ENCODE results near the gene TTC28. TPM values are rescaled to one million over a fixed set of nuclear protein-coding genes. Genes with fewer than 3 reads are reported as not detected.
A peak's percentile ranks its signal among the peaks of the same experiment; 100 is the strongest.

Gene TTC28
- total RNA-seq, 2 donors from 2014 or later = 5.7 to 6.0 TPM

GRCh38 chr22:28414913-28415312 lies 264.7 kb downstream of the TTC28 start:
- H3K27ac Mint-ChIP-seq = no peak overlapping the region
- no peak for ATAC-seq

GRCh38 chr22:28413612-28414399 lies 265.8 kb downstream of the TTC28 start:
- Mint-ChIP-seq H3K36me3 (no peaks in the 10 kb centered on the region), H3K4me3 (no peak overlapping the region), H3K27ac (no peak overlapping the region), H3K9me3 (no peaks in the 10 kb centered on the region), H3K4me1 (ENCODE audit: low read depth in 2 of 2) (no peaks in the 10 kb centered on the region), H3K27me3 (peaks cover 14 to 40% of the 10 kb centered on the region in 2 donors)
- no peak for DNase-seq (ENCODE audit: low spot score)
- ATAC-seq = no peak

More at GRCh38 chr22:28414913-28415312, 264.7 kb downstream of the TTC28 start:
- Mint-ChIP-seq H3K9me3 (no peaks in the 10 kb centered on the region), H3K4me3 (no peak overlapping the region), H3K4me1 (ENCODE audit: low read depth in 2 of 2) (no peaks in the 10 kb centered on the region), H3K36me3 (no peaks in the 10 kb centered on the region), H3K27me3 (peaks cover 14 to 35% of the 10 kb centered on the region in 2 donors)
- no peak for DNase-seq (ENCODE audit: low spot score)

GRCh38 chr22:28412109-28412508 lies 267.5 kb downstream of the TTC28 start:
- DNase-seq (ENCODE audit: low spot score) (no peak), ATAC-seq (no peak)
- H3K9me3 Mint-ChIP-seq = no peaks in the 10 kb centered on the region
- H3K4me1 Mint-ChIP-seq (ENCODE audit: low read depth in 2 of 2) = no peaks in the 10 kb centered on the region
- H3K4me3 Mint-ChIP-seq = no peak overlapping the region
- H3K27ac Mint-ChIP-seq = no peak overlapping the region
- peaks cover 8 to 42% of the 10 kb centered on the region in 2 donors for H3K27me3 Mint-ChIP-seq
- H3K36me3 Mint-ChIP-seq = no peaks in the 10 kb centered on the region

GRCh38 chr22:28411125-28411524 lies 268.5 kb downstream of the TTC28 start:
- no peaks in the 10 kb centered on the region for H3K36me3 Mint-ChIP-seq
- DNase-seq (ENCODE audit: low spot score) (no peak), ATAC-seq (no peak)
- no peak overlapping the region for H3K4me3 Mint-ChIP-seq
- no peaks in the 10 kb centered on the region for H3K9me3 Mint-ChIP-seq
- peaks cover 8 to 35% of the 10 kb centered on the region in 2 donors for H3K27me3 Mint-ChIP-seq
- H3K4me1 Mint-ChIP-seq (ENCODE audit: low read depth in 2 of 2) = no peaks in the 10 kb centered on the region
- H3K27ac Mint-ChIP-seq = no peak overlapping the region

- H3K27me3 Mint-ChIP-seq = peaks cover 8 to 35% of the 10 kb centered on the region in 2 donors
Measured at GRCh38 chr22:28410050-28410816, 269.4 kb downstream of the TTC28 start.

GRCh38 chr22:28408709-28409108 lies 270.9 kb downstream of the TTC28 start:
- Mint-ChIP-seq H3K9me3 (no peaks in the 10 kb centered on the region), H3K36me3 (no peaks in the 10 kb centered on the region), H3K4me3 (no peak overlapping the region), H3K27me3 (peaks cover 5 to 30% of the 10 kb centered on the region in 2 donors), H3K27ac (no peak overlapping the region), H3K4me1 (ENCODE audit: low read depth in 2 of 2) (no peaks in the 10 kb centered on the region)
- ATAC-seq = no peak
- no peak for DNase-seq (ENCODE audit: low spot score)

More at GRCh38 chr22:28410050-28410816, 269.4 kb downstream of the TTC28 start:
- H3K9me3 Mint-ChIP-seq = no peaks in the 10 kb centered on the region
- DNase-seq (ENCODE audit: low spot score) (no peak), ATAC-seq (no peak)
- no peak overlapping the region for H3K27ac Mint-ChIP-seq
- H3K4me3 Mint-ChIP-seq = no peak overlapping the region
- H3K36me3 Mint-ChIP-seq = no peaks in the 10 kb centered on the region
- no peaks in the 10 kb centered on the region for H3K4me1 Mint-ChIP-seq (ENCODE audit: low read depth in 2 of 2)

GRCh38 chr22:28407645-28408044 lies 272.0 kb downstream of the TTC28 start:
- Mint-ChIP-seq H3K27me3 (peaks cover 5 to 27% of the 10 kb centered on the region in 2 donors), H3K4me1 (ENCODE audit: low read depth in 2 of 2) (peaks cover 0 to 3% of the 10 kb centered on the region in 2 donors), H3K27ac (no peak overlapping the region), H3K36me3 (no peaks in the 10 kb centered on the region), H3K9me3 (no peaks in the 10 kb centered on the region), H3K4me3 (no peak overlapping the region)
- ATAC-seq = no peak
- DNase-seq (ENCODE audit: low spot score) = no peak

GRCh38 chr22:28406246-28406645 lies 273.4 kb downstream of the TTC28 start:
- Mint-ChIP-seq H3K36me3 (no peaks in the 10 kb centered on the region), H3K27me3 (peaks cover 2 to 22% of the 10 kb centered on the region in 2 donors), H3K4me3 (no peak overlapping the region), H3K9me3 (no peaks in the 10 kb centered on the region), H3K27ac (no peak overlapping the region), H3K4me1 (ENCODE audit: low read depth in 2 of 2) (peaks cover 0 to 6% of the 10 kb centered on the region in 2 donors)
- DNase-seq (ENCODE audit: low spot score) = no peak
- ATAC-seq = no peak

GRCh38 chr22:28405588-28405987 lies 274.1 kb downstream of the TTC28 start:
- no peaks in the 10 kb centered on the region for H3K9me3 Mint-ChIP-seq
- ATAC-seq (no peak), DNase-seq (ENCODE audit: low spot score) (no peak)
- H3K27me3 Mint-ChIP-seq = peaks cover 5 to 20% of the 10 kb centered on the region in 2 donors
- H3K4me1 Mint-ChIP-seq (ENCODE audit: low read depth in 2 of 2) = peaks cover 0 to 11% of the 10 kb centered on the region in 2 donors
- H3K36me3 Mint-ChIP-seq = no peaks in the 10 kb centered on the region
- no peak overlapping the region for H3K27ac Mint-ChIP-seq
- H3K4me3 Mint-ChIP-seq = no peak overlapping the region

- H3K27me3 Mint-ChIP-seq = peaks cover 13 to 15% of the 10 kb centered on the region in 2 donors
- DNase-seq (ENCODE audit: low spot score) = no peak
- peaks cover 0 to 18% of the 10 kb centered on the region in 2 donors for H3K4me1 Mint-ChIP-seq (ENCODE audit: low read depth in 2 of 2)
- H3K9me3 Mint-ChIP-seq = no peaks in the 10 kb centered on the region
- peak overlapping the region; percentile 23 for H3K4me3 Mint-ChIP-seq
- no peaks in the 10 kb centered on the region for H3K36me3 Mint-ChIP-seq
- H3K27ac Mint-ChIP-seq = peak overlapping the region in 1 of 2 donors; percentile 83
- peak; percentile 61 to 87 for ATAC-seq
Measured at GRCh38 chr22:28402539-28402938, 277.1 kb downstream of the TTC28 start.

- Mint-ChIP-seq H3K4me3 (no peak overlapping the region), H3K27ac (peak overlapping the region in 1 of 2 donors; percentile 83), H3K9me3 (no peaks in the 10 kb centered on the region), H3K4me1 (ENCODE audit: low read depth in 2 of 2) (peaks cover 0 to 22% of the 10 kb centered on the region in 2 donors), H3K27me3 (peaks cover 13 to 15% of the 10 kb centered on the region in 2 donors), H3K36me3 (no peaks in the 10 kb centered on the region)
- no peak for DNase-seq (ENCODE audit: low spot score)
- no peak for ATAC-seq
Measured at GRCh38 chr22:28402060-28402459, 277.6 kb downstream of the TTC28 start.

- H3K4me1 Mint-ChIP-seq (ENCODE audit: low read depth in 2 of 2) = peaks cover 0 to 44% of the 10 kb centered on the region in 2 donors
- H3K27me3 Mint-ChIP-seq = peaks cover 8 to 17% of the 10 kb centered on the region in 2 donors
- H3K27ac Mint-ChIP-seq = no peak overlapping the region
- H3K36me3 Mint-ChIP-seq = no peaks in the 10 kb centered on the region
- no peaks in the 10 kb centered on the region for H3K9me3 Mint-ChIP-seq
- DNase-seq (ENCODE audit: low spot score) (no peak), ATAC-seq (no peak)
- H3K4me3 Mint-ChIP-seq = no peak overlapping the region
Measured at GRCh38 chr22:28398981-28399380, 280.7 kb downstream of the TTC28 start.

- H3K27me3 Mint-ChIP-seq = peaks cover 8 to 17% of the 10 kb centered on the region in 2 donors
Measured at GRCh38 chr22:28398355-28398754, 281.3 kb downstream of the TTC28 start.

GRCh38 chr22:28397306-28397705 lies 282.3 kb downstream of the TTC28 start:
- peak in 1 of 2 donors; percentile 48 for ATAC-seq
- peak overlapping the region in 1 of 2 donors; percentile 91 for H3K27ac Mint-ChIP-seq
- peak overlapping the region; percentile 2 for H3K4me3 Mint-ChIP-seq

More at GRCh38 chr22:28398355-28398754, 281.3 kb downstream of the TTC28 start:
- Mint-ChIP-seq H3K27ac (peak overlapping the region in 1 of 2 donors; percentile 91), H3K9me3 (no peaks in the 10 kb centered on the region), H3K36me3 (no peaks in the 10 kb centered on the region), H3K4me3 (peak overlapping the region; percentile 5), H3K4me1 (ENCODE audit: low read depth in 2 of 2) (peaks cover 0 to 44% of the 10 kb centered on the region in 2 donors)
- DNase-seq (ENCODE audit: low spot score) (no peak), ATAC-seq (no peak)

More at GRCh38 chr22:28397306-28397705, 282.3 kb downstream of the TTC28 start:
- Mint-ChIP-seq H3K36me3 (no peaks in the 10 kb centered on the region), H3K9me3 (no peaks in the 10 kb centered on the region), H3K27me3 (peaks cover 8 to 17% of the 10 kb centered on the region in 2 donors), H3K4me1 (ENCODE audit: low read depth in 2 of 2) (peaks cover 0 to 39% of the 10 kb centered on the region in 2 donors)
- no peak for DNase-seq (ENCODE audit: low spot score)
